Activated effector memory CD4-positive, alpha-beta T cell treated with anti-CD3 and anti-CD28 coated beads, Interleukin-2, amount 50 U/mL, for 16 hours (primary cell): ENCODE data around the gene NPHP1.
A peak's percentile ranks its signal among the peaks of the same experiment; 100 is the strongest.
"Not testable (repeated sequence)": the region's sequence is repeated elsewhere in the genome, so short reads cannot be mapped to it uniquely, and the experiment has no call there.

ENCODE experiments used
- DNase-seq: peaks from one replicate; pipeline ENCODE4 v3.0.0-alpha.2; 2020

Gene NPHP1

GRCh38 chr2:110126086-110126773 is 78.6 kb downstream of the NPHP1 start:
- no peak for DNase-seq

- no peak for DNase-seq
Observed at GRCh38 chr2:110124939-110125691, 79.7 kb downstream of the NPHP1 start.

GRCh38 chr2:110124038-110124825 is 80.6 kb downstream of the NPHP1 start:
- DNase-seq: no peak

DNA sequence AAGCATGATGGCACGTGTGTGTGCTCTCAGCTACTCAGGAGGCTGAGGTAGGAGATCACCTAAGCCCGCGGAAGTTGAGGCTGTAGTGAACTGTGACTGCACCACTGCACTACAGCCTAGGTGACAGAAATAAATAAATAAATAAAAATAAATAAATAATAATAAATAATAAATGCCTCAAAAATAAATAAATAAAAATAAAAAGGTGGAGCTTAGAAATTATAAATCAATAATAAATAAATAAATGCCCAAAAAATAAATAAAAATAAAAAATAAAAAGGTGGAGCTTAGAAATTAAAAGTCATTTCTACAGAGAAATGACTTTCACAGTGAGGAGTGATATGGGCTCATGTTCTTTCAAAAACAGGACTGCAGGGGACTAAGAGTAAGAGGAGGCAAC is 83.2 kb downstream of the NPHP1 start:
- DNase-seq: no peak

- DNase-seq: no peak
Observed at GRCh38 chr2:110121052-110121334, 83.8 kb downstream of the NPHP1 start.

DNA sequence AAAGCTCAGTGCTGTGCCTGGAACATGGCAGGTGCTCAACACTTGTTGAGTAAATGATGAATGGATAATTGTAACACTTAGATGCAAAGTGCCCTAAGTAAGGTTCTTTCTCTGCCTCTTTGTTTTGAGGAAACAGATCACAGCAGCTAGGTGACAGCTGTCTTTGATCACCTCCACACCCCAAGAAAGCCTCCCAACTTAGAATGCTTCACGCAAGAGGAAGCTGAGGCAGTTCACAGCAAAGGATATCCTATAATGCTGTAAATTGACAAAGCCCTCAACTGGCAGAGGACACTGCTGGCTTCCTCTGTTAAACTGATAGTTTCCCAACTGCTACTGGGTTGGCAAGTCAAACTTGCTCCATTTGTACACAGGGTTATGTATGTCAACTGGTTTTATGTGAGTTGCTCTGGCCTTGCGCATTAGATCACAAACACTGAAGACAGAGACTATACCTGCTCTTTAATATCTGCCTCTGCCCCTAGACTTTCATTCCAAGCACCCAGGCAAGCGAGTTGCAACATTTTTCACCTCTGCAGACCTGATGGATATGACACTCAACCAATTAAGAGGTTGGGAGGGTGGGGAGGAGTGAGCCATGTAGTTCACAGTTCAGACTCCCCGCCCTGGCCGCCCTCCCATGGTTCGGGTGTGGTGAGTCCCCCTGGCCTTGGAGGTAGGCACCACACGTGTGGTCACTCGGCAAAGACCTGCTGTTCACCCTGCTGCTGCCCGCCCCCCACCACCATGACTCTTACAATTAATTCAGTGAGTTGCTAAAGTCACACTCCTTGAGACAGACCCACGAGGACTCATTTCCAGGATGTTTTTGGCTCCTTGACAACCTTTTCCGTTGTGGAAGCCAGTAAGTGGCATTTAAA is 84.4 kb downstream of the NPHP1 start:
- DNase-seq: no peak

GRCh38 chr2:110116033-110116710 is 88.6 kb downstream of the NPHP1 start:
- no peak for DNase-seq

- DNase-seq: no peak
Observed at GRCh38 chr2:110115291-110116032, 89.4 kb downstream of the NPHP1 start, which contains the start of gene MALL. TSS of gene MALL (minus strand) at chr2:110115822. CDS start at chr2:110115792, 30 bp downstream.

- DNase-seq: no peak
Observed at GRCh38 chr2:110114831-110115255, 90.0 kb downstream of the NPHP1 start.

DNA sequence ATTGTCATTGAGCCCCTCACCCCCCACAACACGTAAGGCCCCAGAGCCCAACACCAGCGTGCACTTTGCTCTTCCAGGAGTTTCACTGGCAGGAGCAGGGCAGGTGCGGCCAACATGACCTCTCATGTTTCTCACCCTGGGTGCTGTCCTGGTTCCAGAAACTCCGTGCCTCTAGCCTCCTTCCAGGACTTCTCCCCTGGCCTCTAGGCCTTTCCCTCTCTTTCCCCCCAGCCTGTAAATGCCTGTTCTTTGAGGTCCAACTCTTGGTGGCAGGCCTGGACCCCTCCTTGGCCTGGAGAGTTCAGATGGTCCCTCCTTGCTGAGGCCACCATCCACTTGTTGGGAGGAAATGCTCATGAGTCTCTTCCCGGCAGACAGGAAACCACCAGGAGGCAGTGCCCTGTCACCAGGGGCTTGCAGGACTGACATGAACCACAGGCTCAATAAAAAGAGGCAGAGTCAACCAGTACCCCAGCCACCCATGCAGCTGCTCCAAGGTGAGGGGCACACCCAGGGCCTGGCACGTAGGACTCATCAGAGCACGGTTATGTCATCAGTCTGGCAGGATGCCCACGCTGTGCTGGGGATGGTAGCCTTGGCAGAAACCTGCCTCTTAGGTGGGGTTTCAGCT is 90.7 kb downstream of the NPHP1 start:
- DNase-seq: no peak

DNA sequence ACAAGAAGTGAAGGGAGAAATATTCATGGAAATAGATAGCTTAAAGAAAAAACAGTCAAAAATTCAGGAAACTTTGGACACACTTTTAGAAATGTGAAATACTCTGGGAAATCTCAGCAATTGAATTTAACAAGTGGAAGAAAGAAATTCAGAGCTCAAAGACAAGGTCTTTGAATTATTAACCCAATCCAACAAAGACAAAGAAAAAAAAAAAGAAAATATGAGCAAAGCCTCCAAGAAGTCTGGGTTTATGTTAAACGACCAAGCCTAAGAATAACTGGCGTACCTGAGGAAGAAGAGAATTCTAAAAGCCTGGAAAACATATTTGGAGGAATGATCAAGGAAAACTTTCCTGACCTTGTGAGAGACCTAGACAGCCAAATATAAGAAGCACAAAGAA is 96.5 kb downstream of the NPHP1 start:
- DNase-seq: not testable (repeated sequence)

DNA sequence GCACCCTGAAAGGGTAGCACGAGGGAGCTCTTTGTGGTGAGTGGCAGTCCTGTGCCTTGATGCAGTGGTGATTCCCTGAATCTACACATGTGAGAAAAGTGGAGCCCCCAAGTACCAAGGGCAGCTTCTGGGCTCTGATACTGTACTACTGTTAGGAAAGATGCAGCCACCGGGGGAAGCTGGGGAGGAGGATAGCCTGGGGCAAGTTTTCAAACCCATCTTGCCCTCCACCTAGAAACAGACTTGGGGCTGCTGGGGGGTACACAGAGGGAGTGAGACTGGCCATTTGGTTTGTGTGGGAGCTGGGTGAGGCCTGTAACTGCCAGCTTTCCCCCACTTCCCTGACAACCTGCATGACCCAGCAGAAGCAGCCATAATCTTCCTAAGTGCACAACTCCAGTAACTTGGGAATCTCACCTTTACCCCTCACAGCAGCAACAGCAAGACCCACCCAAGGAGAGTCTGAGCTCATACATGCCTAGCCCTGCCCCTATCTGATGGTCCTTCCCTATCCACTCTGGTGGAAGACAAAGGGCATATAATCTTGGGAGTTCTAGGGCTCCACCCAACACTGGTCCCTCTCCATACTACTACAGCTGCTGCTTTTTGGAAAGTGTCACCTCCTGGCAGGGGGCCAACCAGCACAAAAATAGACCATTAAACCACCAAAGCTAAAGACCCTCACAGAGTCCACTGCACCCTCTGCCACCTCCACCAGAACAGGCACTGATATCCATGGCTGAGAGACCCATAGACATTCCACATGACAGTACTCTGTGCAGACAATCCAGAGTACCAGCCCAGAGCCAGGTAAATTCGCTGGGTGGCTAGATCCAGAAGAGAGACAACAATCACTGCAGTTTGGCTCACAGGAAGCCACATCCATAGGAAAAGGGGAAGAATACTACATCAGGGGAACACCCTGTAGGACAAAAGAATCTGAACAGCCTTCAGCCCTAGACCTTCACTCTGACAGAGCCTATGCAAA is 97.4 kb downstream of the NPHP1 start:
- DNase-seq: no peak

DNA sequence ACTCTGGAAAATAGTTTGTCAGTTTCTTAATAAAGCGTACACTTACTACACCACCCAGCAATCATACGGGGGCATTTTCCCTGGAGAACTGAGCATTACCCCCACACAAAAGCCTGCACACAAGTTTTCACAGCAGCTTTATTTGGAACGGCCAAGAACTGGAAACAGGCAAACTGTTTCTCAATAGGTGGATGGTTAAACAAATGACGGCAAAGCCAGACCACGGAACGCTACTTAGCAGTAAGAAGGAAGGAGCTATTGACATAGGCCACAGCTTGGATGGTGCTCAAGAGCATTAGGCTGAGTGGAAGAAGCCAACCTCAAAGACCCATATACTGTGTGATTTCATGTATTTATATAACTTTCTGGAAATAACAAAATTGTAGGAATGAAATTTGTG is 98.2 kb downstream of the NPHP1 start:
- no peak for DNase-seq

DNA sequence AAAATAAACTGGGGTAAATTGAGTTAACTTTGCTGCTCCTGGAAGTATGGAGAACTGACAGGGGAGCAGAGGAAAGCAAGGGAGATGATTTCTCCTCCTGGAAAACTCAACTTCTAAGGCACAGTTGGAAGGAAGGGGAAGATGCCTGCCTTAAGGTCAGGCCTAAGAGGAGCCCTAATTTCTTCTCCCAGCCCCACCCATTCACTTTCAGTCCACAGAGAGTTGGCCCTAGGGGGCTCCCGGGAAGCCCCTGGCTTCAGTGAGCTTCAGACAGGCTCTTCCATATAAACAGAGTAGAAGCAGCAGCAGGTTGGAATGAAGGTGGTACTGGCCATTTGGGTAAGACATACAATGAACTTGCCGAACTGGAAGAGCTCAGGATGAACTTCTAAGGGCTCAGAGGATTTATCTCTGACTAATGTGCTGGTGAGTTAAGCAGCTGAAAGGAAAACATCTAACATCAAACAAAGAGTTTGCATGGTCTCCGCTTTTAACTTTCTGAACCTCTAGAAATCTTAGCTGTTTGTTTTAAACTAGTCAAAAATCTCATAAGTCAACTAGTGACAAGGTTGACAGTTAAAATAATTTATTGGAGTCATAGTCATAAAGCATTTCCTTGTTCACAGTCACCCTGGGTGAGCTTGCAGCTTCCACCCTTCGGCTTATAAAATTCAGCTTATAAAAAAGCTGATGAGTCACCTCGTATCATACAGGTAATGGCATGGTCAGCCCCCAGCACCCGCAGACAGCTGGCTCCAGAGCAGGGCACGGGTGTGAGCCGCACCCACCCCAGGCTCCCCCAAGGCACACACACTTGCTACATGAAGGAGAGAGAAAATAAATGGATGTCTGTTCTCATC is 99.0 kb downstream of the NPHP1 start:
- no peak for DNase-seq

- no peak for DNase-seq
Observed at GRCh38 chr2:110105183-110105582, 99.6 kb downstream of the NPHP1 start.

- no peak for DNase-seq
Observed at GRCh38 chr2:110104025-110104771, 100.6 kb downstream of the NPHP1 start.

- DNase-seq: peak; percentile 51
Observed at GRCh38 chr2:110103061-110103961, 101.5 kb downstream of the NPHP1 start.
